ENCODE results near the gene TRIM10.
"Not testable (repeated sequence)": the region's sequence is repeated elsewhere in the genome, so short reads cannot be mapped to it uniquely, and the experiment has no call there.

TRIM10 gene

DNA sequence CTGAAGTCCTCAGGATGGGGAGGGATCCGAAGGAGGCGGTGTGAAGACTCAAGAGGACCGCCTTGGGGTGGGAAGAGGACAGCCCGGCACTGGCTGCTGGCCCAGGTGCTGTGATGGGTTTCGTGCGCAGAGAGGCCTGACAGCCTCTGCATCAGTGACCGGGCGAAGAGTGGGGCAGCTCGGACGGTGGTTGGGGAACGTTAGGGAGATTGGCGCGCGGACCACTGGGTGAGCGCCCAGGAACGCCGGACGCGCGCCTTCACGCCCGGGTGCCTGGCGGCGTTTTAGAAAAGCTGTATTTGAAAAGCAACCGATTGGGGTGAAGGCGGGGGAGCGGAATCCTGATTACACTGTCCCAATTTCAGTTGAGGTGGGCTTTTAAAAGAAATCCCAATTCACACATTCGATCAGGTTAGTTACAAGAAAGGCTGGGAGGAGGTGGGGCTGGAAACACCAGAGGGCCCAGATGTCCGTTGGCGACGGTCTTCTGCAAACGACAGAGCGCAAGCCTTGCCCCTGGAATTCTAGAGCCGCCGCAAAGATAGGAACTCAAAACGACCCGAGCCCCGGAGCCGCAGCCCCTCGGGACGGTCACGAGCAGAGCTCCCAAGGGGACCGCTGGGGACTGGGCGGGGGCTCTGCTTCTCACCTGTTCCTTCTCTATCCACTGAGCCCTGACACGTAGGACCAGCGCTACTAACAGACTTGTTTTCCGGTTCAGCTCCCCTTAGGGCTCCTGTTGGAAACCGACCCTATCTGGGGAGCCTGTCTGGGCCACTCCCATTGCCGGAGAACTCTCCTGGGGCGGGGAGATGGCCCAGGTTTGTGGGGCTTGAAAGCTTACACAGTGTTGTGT is 33.5 kb downstream of the TRIM10 start:
- no peak for DNase-seq

DNA sequence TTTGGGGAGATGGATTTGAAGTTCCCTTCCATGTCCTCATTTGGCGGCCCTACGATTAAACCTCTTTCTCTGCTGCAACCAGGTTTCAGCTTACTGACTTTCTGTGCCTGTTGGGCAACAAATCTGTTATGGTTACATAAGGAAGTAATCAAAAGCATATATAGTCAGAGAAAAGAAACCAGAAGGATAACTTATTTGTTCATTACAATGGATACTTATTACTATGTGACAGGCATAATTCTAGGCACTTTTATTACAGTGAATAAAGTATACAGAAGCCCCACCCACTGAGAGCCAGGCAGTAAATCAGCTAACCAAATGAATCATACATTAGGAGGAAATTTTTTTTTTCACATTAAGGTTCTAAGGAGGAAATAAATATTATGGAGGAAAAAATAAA is 38.5 kb downstream of the TRIM10 start:
- DNase-seq, result peak; percentile 32

DNA sequence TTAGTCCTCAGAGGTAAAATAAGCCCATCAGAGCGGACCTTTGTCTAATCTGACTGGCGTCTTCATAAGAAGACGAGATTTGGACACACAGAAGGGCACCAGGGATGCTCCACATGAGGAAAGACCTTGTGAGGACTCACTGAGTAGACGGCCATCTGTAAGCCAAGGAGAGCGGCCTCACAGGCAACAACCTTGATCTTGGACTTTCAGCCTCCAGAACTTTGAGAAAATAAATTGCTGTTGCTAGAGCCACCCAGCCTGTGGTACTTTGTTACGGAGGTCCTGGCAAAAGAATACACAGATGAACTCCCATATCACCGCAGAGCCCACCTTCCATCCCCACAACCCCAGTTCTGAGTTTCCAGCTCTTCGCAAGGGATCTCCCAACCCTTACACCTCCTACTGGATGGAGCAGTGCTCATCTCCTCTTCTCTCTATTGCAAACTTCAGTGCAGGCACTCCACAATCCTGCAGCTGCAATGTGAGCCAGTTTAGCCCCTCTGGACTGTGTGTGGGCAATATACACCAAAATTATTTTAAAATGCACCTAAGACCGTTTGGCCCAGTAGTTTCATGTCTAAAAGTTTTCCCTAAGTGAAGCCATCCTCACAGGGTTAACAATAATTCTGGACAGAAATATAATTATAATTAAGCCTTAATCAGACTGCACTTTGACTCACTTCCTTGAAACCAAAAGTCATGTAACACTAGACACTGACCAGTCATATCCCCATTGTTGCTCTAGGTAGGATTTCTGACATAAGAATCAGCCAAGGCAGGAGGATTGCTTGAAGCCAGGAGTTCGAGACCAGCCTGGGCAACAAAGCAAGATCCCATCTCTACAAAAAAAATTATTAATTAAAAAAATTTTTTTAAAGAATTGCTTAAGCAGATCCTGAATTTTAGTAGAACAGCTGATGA is 39.3 kb downstream of the TRIM10 start:
- no peak for DNase-seq

DNA sequence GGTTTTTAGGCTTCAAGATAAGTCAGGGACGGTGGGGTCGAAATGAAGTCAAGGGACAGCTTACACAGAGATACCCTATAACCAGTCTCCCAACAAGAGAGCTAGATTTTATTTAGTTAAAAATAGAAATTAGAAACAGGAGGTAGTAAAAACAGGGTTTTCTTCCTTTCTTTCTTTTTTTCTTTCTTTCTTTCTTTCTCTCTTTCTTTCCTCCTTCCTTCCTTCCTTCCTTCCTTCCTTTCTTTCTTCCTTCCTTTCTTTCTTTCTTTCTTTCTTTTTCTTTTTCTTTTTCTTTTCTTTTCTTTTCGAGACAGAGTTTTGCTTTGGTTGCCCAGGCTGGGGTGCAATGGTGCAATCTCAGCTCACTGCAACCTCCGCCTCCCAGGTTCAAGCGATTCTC is 42.3 kb downstream of the TRIM10 start:
- not testable (repeated sequence) for DNase-seq

DNA sequence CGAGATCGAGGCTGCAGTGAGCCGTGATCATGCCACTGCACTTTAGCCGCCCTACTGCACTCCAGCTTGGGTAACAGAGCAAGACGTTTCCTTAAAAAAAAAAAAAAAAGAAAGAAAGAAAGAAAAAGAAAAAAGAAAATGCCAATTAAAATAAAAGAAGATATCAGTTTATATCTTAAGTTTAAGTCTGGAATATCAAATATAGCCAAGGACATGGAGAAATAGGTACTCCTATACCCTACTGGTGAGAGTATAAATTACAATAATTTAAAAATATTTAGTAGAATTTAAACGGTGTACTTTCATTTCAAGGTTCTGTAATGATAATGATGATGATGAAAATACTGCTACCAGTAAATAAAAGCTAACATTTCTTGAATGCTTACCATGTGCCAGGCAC is 44.3 kb downstream of the TRIM10 start:
- no peak for DNase-seq

DNA sequence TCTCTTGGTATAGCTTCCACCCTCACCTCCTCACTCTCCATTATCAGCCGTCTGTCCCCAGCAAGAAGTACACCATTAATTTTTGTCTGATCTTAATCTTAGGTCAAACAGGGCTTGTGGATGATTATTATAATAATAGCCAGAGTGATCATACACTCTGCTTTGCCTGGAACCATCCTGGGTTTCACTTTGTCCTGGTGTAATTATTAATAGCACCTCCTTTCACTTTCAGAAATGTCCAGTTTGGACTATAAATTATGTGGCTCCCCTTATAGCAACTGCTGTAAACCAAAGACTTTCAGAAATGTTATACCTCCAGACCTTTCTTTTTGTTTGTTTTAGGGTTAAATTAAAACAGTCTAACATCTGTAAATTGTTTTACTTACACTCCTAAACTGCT is 47.2 kb downstream of the TRIM10 start:
- DNase-seq, result no peak

DNA sequence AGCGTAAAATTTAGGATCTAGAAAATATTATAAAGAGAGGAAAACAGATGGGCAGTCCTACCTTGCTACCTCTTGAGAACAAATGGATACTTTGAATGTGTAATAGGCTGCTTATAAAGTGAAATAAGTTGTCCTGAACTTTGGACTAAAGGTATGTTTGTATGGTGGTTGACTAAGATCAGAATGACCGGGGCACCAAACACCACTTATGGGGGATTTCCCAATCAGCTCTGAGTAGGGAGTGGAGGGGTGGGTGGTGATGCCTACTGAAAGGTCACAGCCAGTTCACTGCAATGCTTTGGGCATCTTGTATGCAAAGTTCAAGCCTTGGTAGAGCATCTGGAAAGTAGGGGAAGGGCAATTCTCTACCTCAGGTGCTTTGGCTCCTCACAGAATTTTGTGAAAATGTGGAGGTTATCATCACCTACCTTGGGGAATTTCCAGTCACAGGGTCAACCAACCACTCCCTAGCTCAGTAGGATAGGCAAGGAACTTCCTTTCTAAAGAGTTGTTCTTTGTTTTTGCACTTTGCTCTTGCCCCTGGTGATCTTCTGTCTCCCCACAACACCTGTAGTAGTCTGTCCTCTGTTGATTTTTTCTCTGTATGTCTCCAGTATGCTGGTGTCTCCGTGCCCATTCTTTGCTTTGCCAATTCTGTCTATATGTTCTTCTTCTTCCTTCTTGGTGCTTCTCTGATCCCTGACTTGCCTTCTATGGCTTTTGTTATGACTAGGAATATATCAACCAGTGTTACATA is 47.8 kb downstream of the TRIM10 start, which contains the start of gene TRIM31:
TSS of gene TRIM31 (minus strand) at position 88 of the 757 bp plus-strand sequence. CDS start 285 bp downstream, outside the sequence.
- DNase-seq, result no peak

DNA sequence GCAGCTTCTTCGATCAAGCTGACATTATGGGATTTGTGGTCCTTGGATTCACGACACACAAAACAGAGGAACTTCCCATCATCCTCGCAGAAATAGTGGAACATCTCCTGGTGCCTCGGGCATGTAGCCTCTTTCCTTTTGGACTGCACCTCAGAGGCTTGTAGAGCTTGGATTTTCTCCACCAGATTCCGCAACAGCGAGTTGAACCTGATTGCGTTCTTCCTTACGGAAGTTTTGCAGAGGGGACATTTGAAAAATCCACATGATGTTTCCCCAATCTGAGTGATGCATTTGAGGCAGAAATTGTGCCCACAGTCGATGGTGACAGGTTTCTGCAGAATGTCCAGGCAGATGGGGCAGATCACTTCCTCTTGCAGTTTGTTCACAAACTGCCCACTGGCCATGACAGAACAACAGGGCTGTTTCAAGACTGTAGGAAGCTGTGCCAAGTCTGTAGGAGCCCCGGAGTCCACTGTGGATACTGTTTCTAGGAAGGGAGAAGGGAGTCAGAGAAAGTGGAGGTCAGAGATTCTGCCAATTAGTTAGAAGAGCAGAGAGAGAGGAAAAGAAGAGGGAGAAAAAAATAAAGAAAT is 48.5 kb downstream of the TRIM10 start:
- no peak for DNase-seq

DNA sequence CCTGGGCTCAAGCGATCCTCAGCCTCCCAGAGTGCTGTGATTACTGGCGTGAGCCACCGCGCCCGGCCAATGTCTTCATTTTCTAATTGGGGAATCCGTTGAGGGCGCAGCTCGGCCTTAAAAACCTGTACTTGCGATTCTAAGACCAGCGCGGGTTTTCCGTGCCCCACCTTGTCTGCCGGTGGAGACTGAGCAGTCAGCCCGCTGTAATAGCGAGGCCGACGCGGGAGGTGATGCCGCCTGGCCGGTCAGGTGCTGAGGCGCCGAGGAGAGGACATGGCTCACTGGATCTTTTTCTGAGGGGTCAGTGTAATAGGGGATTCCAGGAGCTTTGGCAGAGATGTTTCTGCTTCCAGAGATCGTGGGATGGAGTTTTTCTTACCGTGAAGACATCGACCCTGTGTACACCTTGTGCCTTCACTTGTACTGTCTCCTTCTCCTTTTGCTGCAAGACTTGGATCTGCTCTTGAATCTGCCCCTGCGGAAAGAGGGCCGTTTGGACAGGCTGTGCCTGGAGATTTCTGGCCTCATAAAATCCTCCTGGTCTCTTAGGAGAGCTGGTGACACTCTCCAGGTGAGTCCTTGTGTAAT is 49.6 kb downstream of the TRIM10 start:
- DNase-seq, result no peak

DNA sequence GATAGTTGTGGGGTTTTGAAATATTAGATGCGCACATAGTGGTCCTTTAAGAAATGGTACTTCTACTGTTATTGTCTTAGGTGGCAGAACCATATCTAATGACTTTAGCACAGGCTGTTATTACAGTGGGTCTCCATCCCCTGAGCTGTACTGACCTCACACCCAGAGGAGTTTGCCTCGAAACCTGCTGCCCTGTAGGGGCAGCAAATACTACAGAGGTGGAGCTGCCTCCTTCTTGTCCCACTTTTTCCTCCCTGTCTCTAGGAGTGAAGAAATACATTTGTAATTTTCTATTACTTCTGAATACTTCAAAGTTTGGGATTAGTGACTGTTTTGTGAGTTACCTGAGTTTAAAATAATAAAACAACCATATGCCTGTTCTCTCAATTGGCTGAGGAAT is 56.4 kb downstream of the TRIM10 start:
- DNase-seq, result no peak

DNA sequence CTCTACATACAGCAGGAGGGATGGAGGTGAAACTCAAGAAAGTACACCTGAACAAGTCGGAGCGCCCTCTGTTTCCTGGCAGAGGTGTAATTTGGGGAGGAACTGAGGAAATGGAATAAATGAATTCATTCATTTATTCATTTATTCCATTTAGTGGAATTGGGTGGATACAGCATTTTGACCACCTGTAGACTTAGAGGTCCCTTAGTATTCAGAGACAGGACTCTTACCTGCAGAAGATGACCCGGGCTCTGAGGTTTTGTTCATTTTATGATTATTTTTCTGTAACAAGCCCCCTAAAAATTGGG is 57.2 kb downstream of the TRIM10 start:
- no peak for DNase-seq

DNA sequence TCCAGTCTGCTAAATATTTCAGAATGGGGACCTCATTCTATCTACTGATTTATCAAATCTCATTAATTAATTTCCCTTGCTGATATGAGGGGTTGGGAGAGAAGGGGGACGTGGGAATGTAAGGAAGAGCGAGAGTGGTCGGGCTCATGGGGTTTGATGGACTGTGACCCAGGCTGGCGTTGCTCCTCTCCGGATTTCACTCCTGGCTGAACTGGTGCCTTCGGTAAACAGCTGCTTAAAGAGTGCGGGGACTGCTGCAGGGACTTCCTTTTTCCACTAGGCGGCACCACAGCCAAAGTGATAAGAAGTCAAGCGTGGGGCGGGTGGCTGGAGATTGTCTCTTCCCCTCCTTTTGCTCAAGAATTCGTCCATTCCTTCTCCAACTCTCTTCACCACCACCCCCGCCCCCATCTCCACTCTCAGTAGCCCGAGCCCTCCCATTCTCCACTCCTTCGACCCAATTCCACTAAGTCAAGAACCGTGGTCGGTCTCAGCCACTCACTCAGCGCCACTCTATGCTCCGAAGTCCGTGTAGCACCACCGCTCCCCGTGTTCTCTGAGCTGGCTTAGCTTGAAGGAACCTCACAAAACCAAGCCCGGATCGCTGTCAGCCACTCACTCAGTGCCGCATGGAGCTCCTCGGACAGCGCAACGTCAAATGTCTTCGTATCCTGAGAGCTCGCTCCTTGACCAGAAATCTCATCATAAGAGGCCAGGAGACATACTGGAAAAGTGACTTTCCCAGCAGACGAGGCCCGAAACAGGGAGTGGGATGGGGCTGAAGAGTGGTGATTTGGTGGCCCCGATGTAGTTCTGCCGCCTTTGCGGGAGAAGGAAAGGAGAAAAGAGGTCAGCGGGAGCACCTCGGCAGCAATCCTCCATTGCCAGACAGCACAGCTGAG is 57.8 kb downstream of the TRIM10 start:
- DNase-seq, result peak; percentile 85

DNA sequence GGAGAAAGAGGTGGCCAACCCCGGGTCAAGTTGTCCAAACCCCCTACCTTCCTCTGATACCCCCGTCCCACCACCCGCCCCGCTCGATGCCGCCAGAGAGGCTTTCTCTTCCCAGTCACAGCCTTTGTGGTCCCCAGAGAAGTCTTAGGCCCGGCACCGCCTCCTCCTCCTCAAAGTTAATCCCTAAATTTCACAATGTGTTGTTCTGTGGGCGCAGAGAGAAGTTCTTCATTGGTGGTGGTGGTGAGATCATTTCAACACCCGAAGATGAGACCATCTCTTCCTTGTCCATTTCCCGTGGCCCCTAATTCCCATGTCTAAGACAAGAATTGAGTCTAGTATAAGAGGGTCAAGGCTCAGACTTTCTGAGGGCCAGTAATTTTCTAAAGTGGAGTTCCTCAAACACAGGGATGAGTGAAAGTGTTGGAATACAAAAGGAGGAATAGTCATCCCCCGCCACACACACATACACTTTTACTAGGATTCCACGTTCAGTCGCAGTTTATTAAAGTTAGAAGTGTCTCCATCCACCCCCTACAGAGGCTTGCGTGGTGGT is 58.5 kb downstream of the TRIM10 start:
- peak; percentile 67 for DNase-seq

Data from fibroblast of skin of right quadriceps (primary cell).